Breast epithelium (tissue), 4 donors: ENCODE results near the gene CEP128. TPM values are rescaled to one million over a fixed set of nuclear protein-coding genes. Genes with fewer than 3 reads are reported as not detected.

Source experiments
- DNase-seq, 2 donors: peaks; one replicate each; pipeline ENCODE4 v3.0.0-alpha.2; 2019; ENCODE audit warnings: low spot score in 2 of 2
- H3K27ac ChIP-seq, 2 donors: fragments of 200-600 bp; sonication (generic) in 1 of 2; one replicate each; pipeline ENCODE4 v1.5.1; 2016 to 2019; ENCODE audit warnings: mild to moderate bottlenecking in 1 of 2
- H3K27me3 ChIP-seq, 2 donors: fragments of 200-600 bp; sonication (generic) in 1 of 2; one replicate each; pipeline versions ENCODE4 v1.5.1 to v1.6.0; 2017 to 2019; ENCODE audit warnings: control low read depth in 1 of 2, mild to moderate bottlenecking in 1 of 2
- H3K36me3 ChIP-seq: fragments of 200-600 bp; one replicate; pipeline ENCODE4 v1.5.1; 2019
- H3K4me1 ChIP-seq, 2 donors: fragments of 200-600 bp; sonication (generic); one replicate each; pipeline ENCODE4 v1.5.1; 2016 to 2019; ENCODE audit warnings: control low read depth in 1 of 2
- H3K4me3 ChIP-seq, 3 donors: fragments of 200-600 bp; sonication (generic); 1 replicate in 2 of 3; 2 replicates in 1 of 3; pipeline ENCODE4 v1.5.1; 2016 to 2019; ENCODE audit warnings: mild to moderate bottlenecking in 3 of 3, moderate library complexity in 2 of 3
- H3K9me3 ChIP-seq, 2 donors: fragments of 200-600 bp; sonication (generic) in 1 of 2; one replicate each; pipeline ENCODE4 v1.5.1; 2016 to 2019; ENCODE audit warnings: control low read depth in 1 of 2
- CTCF ChIP-seq, 3 donors: fragments of 450-650 bp; IDR thresholded peaks; one replicate each; pipeline ENCODE4 v1.5.1; 2016 to 2017; ENCODE audit warnings: antibody characterized with exemption in 3 of 3, mild to moderate bottlenecking in 3 of 3, moderate library complexity in 3 of 3
- POLR2A ChIP-seq: fragments of 450-650 bp; IDR thresholded peaks from one replicate; pipeline ENCODE4 v1.6.1; 2016; ENCODE audit warnings: antibody characterized with exemption, mild to moderate bottlenecking, moderate library complexity
- POLR2AphosphoS5 ChIP-seq, 3 donors: sonication (generic); formaldehyde crosslinking; IDR thresholded peaks; one replicate each; pipeline ENCODE4 v1.6.1; 2017; ENCODE audit warnings: antibody characterized with exemption in 3 of 3
- intact Hi-C: fragments of 100-400 bp; cut with DNase I; formaldehyde crosslinking; loops from one replicate; pipeline ENCODE4 v1.15.1; 2023; ENCODE audit warnings: low total_unique reads
- total RNA-seq, 3 donors: library from RNA; depleted of rRNA; stranded (reverse); fragments of >200 nt; gene quantifications; one replicate each; pipeline ENCODE4 v1.1.0, GENCODE V29; 2016

Gene CEP128
- total RNA-seq, 3 donors from 2014 or later: 10.2 to 16.1 (median 11.0) TPM

- DNase-seq: no peak
- H3K27me3 ChIP-seq: no peaks in the 10 kb centered on the region
- H3K27ac ChIP-seq: no peak overlapping the region
- no peaks in the 10 kb centered on the region for H3K9me3 ChIP-seq
- intact Hi-C loops: no loop called here
- H3K4me3 ChIP-seq: no peak overlapping the region
- TF ChIP-seq CTCF (IDR thresholded peaks at IDR 0.05) (no peak), POLR2AphosphoS5 (IDR thresholded peaks at IDR 0.05) (no peak), POLR2A (no peak)
- H3K36me3 ChIP-seq: no peaks in the 10 kb centered on the region
- no peaks in the 10 kb centered on the region for H3K4me1 ChIP-seq
Observed at GRCh38 chr14:80464531-80465149, 476.9 kb downstream of the CEP128 start.

- no peak for DNase-seq
- Histone ChIP-seq H3K36me3 (no peaks in the 10 kb centered on the region), H3K27me3 (no peaks in the 10 kb centered on the region), H3K4me1 (no peaks in the 10 kb centered on the region), H3K9me3 (peaks cover 0 to 3% of the 10 kb centered on the region in 2 donors), H3K4me3 (no peak overlapping the region), H3K27ac (no peak overlapping the region)
- TF ChIP-seq POLR2AphosphoS5 (IDR thresholded peaks at IDR 0.05) (no peak), POLR2A (no peak), CTCF (IDR thresholded peaks at IDR 0.05) (no peak)
- intact Hi-C loops: no loop called here
Observed at GRCh38 chr14:80456209-80456608, 485.3 kb downstream of the CEP128 start.

GRCh38 chr14:80455031-80455430, 486.5 kb downstream of the CEP128 start:
- H3K27ac ChIP-seq: no peak overlapping the region
- H3K9me3 ChIP-seq: peaks cover 0 to 12% of the 10 kb centered on the region in 2 donors
- intact Hi-C loops: no loop called here

GRCh38 chr14:80448267-80448666, 493.3 kb downstream of the CEP128 start:
- intact Hi-C loops: no loop called here

More at GRCh38 chr14:80455031-80455430, 486.5 kb downstream of the CEP128 start:
- H3K4me3 ChIP-seq: no peak overlapping the region
- DNase-seq: no peak
- H3K27me3 ChIP-seq: no peaks in the 10 kb centered on the region
- H3K4me1 ChIP-seq: no peaks in the 10 kb centered on the region
- TF ChIP-seq POLR2A (no peak), POLR2AphosphoS5 (IDR thresholded peaks at IDR 0.05) (no peak), CTCF (IDR thresholded peaks at IDR 0.05) (no peak)
- H3K36me3 ChIP-seq: no peaks in the 10 kb centered on the region

More at GRCh38 chr14:80448267-80448666, 493.3 kb downstream of the CEP128 start:
- TF ChIP-seq POLR2A: no peak
- TF ChIP-seq CTCF (IDR thresholded peaks at IDR 0.05): no peak
- no peak for TF ChIP-seq POLR2AphosphoS5 (IDR thresholded peaks at IDR 0.05)
- no peak overlapping the region for H3K27ac ChIP-seq
- no peak overlapping the region for H3K4me3 ChIP-seq
- H3K4me1 ChIP-seq: no peaks in the 10 kb centered on the region
- no peaks in the 10 kb centered on the region for H3K36me3 ChIP-seq
- H3K27me3 ChIP-seq: no peaks in the 10 kb centered on the region
- no peak for DNase-seq
- H3K9me3 ChIP-seq: peaks cover 0 to 12% of the 10 kb centered on the region in 2 donors
